GM18520 (cell line): ENCODE measurements around the gene RSPH9.

Experiments used
- ATAC-seq: cut with Tn5 transposase; IDR thresholded peaks from one replicate; pipeline ENCODE4 v1.9.1; 2021; ENCODE audit not compliant: unreplicated experiment

The RSPH9 gene

GRCh38 chr6:43707767-43708166, 62.9 kb downstream of the RSPH9 start:
- no peak for ATAC-seq

- no peak for ATAC-seq
Observed at GRCh38 chr6:43708860-43709653, 64.2 kb downstream of the RSPH9 start.

- ATAC-seq = no peak
Observed at GRCh38 chr6:43709654-43710303, 64.9 kb downstream of the RSPH9 start.

GRCh38 chr6:43710576-43710975, 65.7 kb downstream of the RSPH9 start:
- ATAC-seq = no peak

DNA sequence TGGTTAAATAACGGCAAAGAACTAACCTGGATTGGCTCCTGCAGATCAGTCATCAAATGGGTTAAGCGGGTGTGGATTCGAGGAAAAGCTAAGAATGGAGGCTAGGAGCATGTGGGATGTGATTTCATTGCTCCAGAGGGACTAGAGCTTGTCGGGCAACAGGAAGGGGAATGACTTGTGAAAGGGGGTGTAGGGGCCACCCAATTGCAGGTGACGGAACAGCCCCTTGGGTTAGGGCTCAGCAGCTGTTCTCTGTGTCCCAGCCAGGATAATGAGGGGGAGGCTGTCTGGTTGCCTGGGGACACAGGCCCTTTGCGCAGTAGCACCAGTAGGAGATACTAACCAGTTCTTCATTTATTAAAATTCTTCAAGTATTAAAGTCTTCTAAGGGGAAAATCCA, 67.7 kb downstream of the RSPH9 start:
- ATAC-seq = no peak

DNA sequence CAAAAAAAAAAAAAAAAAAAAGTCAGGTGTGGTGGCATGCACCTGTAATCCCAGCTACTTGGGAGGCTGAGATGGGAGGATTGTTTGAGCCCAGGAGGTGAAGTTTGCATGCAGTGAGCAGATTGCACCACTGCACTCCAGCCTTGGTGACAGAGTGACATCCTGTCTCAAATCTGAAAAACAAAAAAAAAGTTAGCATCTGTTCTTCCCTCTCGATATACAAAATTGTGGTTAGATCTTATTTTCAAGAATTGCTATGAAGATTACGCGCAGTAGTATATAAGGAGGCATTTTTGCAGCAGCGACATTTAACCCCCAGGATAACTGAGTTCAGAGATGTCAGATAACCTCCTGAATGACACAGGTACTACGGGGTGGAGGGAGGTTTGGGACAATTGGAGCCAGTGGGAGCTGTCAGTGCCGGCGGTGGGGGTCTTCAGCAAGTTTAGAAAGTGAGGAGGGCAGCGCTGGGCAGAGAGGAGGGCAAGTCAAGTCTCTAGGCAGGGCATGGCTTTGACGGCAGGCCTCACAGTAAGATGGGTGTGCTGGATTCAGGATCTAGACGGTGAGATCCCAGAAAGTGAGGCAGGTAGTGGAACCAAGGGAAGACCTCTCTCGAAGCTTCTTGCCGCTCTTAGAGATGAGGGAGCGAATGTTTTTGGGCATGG, 68.9 kb downstream of the RSPH9 start:
- no peak for ATAC-seq

- ATAC-seq = no peak
Observed at GRCh38 chr6:43714311-43715055, 69.6 kb downstream of the RSPH9 start.

DNA sequence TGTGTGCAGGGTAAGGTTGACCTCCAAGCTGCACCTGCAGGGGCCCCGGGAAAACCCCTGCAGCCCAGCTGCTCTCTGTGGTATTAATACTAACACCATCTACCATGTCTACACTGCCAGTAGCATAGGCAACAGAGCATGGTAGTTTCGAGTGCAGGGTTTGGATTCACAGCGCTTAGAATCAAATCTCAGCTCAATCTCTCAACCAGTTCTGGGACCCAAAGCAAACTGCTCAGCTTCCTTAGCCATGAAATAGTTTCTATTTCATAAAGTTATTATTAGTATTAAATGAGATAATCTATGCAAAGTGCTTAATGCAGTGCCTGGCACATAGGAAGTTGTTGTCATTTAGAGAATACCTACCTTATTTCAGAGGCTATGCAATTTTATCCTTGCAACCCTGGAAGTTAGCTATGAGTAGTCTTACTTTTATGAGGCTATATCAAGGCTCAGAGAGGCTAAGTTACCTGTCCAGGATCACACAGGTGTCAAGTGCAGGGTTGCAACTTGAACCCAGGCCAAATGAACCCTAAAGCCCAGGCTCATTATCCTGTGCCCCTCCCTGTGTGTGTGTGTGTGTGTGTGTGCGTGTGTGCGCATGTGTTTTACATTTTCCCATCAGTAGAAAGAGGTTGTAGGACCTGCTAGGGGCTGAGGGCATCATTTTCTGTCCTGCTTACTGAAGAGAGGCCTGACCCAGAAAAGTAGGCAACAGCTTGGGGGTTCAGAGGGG, 70.4 kb downstream of the RSPH9 start:
- ATAC-seq = peak; percentile 88

GRCh38 chr6:43716099-43716498, 71.3 kb downstream of the RSPH9 start:
- ATAC-seq = no peak

DNA sequence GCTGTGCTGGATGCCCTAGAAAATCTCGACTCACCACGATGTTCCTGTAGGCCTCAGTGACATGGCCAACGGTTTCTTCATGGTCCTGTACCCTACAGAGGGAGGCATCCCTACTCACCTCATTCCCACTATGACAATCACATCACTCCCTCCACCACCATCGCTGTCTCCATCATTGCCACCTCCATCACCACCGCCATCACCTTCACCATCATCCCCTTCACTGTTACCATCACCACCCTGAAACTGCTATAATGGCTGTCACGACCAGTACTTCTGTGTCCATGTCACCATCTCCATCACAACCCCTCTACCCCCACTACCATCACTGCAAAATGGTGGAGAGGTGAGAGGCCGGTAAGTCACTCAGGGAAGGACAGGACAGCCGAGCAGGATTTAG, 72.6 kb downstream of the RSPH9 start:
- no peak for ATAC-seq

DNA sequence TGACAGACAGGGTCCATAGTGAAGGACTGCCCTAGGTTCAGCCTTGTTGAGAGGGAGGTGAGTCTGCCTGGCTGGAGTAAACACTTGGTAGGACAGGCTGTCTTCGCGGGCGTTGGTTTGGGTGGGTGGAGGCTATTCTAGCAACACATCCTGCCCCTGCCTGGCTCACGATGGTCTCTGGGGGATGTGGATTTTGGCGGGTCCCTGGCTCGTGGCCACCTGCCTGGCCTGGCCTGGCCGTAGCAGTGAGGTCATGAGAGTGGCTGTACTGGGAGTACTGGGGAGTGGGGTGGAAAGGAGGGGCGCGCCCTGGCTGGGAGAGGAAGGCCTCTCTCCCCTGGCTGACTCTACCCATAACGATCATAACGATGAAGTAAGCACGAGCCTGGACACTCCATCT, 73.0 kb downstream of the RSPH9 start:
- ATAC-seq = no peak

DNA sequence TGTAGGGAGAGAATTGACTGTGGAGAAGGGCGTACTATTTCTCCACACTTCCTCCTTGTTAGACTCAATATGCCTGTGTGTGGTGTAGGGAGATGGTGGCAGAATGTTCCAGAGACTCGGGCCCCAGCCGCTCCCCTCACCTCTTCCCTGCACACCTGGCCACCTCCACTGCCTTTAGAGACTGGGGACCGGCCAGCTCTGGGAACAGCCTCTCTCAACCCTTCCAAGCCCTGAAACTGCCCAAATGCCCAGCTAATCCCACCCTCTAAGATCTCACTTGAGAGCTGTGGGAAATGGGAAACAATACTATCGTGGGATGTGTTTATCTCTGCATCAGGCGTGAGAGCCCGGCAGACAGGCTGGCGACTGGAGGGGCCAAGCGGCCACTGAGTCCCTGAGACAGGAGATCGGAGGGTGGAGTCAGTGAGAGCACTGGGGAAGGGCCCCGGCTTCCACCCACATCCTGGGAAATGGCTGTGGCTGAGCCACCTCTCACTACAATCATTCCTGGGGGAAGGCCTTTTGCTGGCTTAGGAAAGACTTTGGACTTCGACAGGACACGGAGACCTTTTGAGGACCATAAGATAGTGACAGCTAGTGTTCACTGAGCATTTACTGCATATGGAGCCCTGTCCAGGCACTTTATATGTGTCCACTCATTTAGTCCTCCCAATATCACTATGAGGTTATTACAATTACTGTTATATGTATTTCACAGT, 73.7 kb downstream of the RSPH9 start:
- ATAC-seq = no peak

GRCh38 chr6:43719511-43719910, 74.7 kb downstream of the RSPH9 start:
- no peak for ATAC-seq

DNA sequence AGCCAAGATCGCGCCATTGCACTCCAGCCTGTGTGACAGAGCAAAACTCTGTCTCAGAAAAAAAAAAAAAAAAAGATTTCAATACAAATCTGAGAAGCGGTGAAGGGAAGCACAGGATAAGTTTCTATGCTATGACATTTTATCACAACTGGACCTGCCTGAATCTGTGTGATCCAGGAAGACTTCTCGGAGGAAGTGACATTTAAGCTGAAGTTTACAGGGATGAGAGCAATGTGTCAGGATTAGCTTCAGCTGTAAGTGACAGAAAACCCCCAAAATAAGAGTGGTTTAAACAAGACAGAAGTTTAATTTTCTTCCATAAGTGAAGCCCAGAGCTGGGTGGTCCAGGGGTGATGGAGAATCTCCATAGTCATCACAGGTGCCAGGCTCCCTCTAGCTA, 76.2 kb downstream of the RSPH9 start:
- ATAC-seq = no peak
